ENCODE measurements around the gene MFAP3L. TPM values are rescaled to one million over a fixed set of nuclear protein-coding genes. Genes with fewer than 3 reads are reported as not detected.

Gene MFAP3L
- total RNA-seq, 1 donor from 2014 or later, result 6.3 TPM

DNA sequence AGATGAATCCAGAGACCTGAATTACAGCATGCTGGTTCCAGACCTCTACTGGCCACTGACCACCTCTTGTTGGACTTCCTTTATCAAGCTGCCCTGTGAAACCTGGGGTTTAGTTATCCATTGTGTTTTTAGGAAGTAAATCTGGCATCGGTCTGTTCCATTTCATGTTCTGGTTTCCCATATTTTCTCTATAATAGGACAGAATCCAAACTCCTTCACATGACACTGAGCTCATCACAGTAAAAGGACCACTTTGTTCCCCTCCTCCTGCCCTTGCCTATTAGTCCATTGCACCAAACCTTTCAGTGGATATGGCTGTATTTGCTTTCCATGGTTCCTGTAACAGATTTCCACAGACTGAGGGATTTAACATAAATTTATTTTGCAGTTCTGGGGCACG is 4.0 kb downstream of the MFAP3L start:
- Mint-ChIP-seq H3K27me3 (ENCODE audit: unreplicated experiment) (peaks cover 12% of the 10 kb centered on the region), H3K36me3 (ENCODE audit: low read depth, unreplicated experiment) (no peaks in the 10 kb centered on the region), H3K27ac (ENCODE audit: unreplicated experiment) (no peak overlapping the region), H3K4me1 (ENCODE audit: unreplicated experiment) (peaks cover 11% of the 10 kb centered on the region), H3K9me3 (ENCODE audit: unreplicated experiment) (no peaks in the 10 kb centered on the region), H3K4me3 (ENCODE audit: unreplicated experiment) (no peak overlapping the region)
- DNase-seq (ENCODE audit: low spot score), result no peak
- TF ChIP-seq, protein P1, sequence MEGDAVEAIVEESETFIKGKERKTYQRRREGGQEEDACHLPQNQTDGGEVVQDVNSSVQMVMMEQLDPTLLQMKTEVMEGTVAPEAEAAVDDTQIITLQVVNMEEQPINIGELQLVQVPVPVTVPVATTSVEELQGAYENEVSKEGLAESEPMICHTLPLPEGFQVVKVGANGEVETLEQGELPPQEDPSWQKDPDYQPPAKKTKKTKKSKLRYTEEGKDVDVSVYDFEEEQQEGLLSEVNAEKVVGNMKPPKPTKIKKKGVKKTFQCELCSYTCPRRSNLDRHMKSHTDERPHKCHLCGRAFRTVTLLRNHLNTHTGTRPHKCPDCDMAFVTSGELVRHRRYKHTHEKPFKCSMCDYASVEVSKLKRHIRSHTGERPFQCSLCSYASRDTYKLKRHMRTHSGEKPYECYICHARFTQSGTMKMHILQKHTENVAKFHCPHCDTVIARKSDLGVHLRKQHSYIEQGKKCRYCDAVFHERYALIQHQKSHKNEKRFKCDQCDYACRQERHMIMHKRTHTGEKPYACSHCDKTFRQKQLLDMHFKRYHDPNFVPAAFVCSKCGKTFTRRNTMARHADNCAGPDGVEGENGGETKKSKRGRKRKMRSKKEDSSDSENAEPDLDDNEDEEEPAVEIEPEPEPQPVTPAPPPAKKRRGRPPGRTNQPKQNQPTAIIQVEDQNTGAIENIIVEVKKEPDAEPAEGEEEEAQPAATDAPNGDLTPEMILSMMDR (IDR thresholded peaks at IDR 0.05; ENCODE audit: unreplicated experiment), result no peak

DNA sequence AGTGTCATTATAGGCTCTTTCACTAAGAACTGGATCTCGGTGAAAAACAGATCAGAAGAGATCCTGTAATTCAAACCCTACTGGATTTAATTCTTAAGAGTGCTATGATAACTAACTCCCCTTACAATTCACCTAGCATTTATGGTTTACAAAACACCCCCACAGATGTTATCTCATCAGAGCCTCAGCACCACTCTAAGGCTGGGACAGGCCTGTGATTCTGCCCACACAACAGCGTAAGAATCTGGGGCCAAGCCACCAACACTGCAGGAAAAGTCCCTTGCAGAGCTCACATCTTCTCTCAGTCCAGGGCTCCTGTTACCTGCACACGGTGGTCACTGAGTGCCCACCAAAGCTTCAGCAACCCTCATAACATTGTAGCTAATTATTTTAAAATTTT is 8.9 kb downstream of the MFAP3L start:
- Mint-ChIP-seq H3K36me3 (ENCODE audit: low read depth, unreplicated experiment) (no peaks in the 10 kb centered on the region), H3K27ac (ENCODE audit: unreplicated experiment) (no peak overlapping the region), H3K4me3 (ENCODE audit: unreplicated experiment) (no peak overlapping the region), H3K9me3 (ENCODE audit: unreplicated experiment) (no peaks in the 10 kb centered on the region), H3K4me1 (ENCODE audit: unreplicated experiment) (peaks cover 12% of the 10 kb centered on the region), H3K27me3 (ENCODE audit: unreplicated experiment) (peaks cover 2% of the 10 kb centered on the region)
- no peak for DNase-seq (ENCODE audit: low spot score)
- TF ChIP-seq, protein P1 (IDR thresholded peaks at IDR 0.05; ENCODE audit: unreplicated experiment), result no peak

DNA sequence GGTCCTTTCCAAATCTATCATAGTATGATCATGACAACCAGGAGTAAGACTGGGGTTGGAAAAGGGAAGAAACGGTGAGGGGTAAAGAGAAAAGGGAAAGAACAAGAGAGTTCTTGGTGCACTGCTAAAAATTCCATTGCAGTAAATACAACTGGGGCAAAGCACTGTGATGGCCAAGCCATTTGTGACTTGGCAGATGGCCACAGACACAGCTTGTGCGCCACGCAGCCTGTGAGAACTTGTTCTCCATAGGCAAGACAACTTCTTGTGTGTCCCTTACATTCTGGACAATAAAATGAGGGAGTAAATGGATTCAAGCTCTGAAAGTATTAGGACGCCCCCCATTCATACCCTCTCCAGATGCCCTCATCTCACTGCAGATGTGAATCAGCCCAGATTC is 10.9 kb downstream of the MFAP3L start:
- no peak overlapping the region for H3K27ac Mint-ChIP-seq (ENCODE audit: unreplicated experiment)
- H3K4me1 Mint-ChIP-seq (ENCODE audit: unreplicated experiment), result peaks cover 16% of the 10 kb centered on the region
- H3K27me3 Mint-ChIP-seq (ENCODE audit: unreplicated experiment), result peaks cover under 1% of the 10 kb centered on the region
- H3K9me3 Mint-ChIP-seq (ENCODE audit: unreplicated experiment), result no peaks in the 10 kb centered on the region
- no peaks in the 10 kb centered on the region for H3K36me3 Mint-ChIP-seq (ENCODE audit: low read depth, unreplicated experiment)
- DNase-seq (ENCODE audit: low spot score), result no peak
- TF ChIP-seq, protein P1 (IDR thresholded peaks at IDR 0.05; ENCODE audit: unreplicated experiment), result no peak
- H3K4me3 Mint-ChIP-seq (ENCODE audit: unreplicated experiment), result no peak overlapping the region

GRCh38 chr4:170014359-170015011 is 11.7 kb downstream of the MFAP3L start:
- no peak for DNase-seq (ENCODE audit: low spot score)
- peaks cover 11% of the 10 kb centered on the region for H3K4me1 Mint-ChIP-seq (ENCODE audit: unreplicated experiment)
- no peak overlapping the region for H3K4me3 Mint-ChIP-seq (ENCODE audit: unreplicated experiment)
- TF ChIP-seq, protein P1 (IDR thresholded peaks at IDR 0.05; ENCODE audit: unreplicated experiment), result no peak
- H3K36me3 Mint-ChIP-seq (ENCODE audit: low read depth, unreplicated experiment), result no peaks in the 10 kb centered on the region
- H3K27me3 Mint-ChIP-seq (ENCODE audit: unreplicated experiment), result peaks cover 1% of the 10 kb centered on the region
- H3K27ac Mint-ChIP-seq (ENCODE audit: unreplicated experiment), result no peak overlapping the region
- H3K9me3 Mint-ChIP-seq (ENCODE audit: unreplicated experiment), result no peaks in the 10 kb centered on the region

GRCh38 chr4:170012629-170012958 is 13.6 kb downstream of the MFAP3L start:
- no peaks in the 10 kb centered on the region for H3K36me3 Mint-ChIP-seq (ENCODE audit: low read depth, unreplicated experiment)
- H3K4me1 Mint-ChIP-seq (ENCODE audit: unreplicated experiment), result peaks cover 10% of the 10 kb centered on the region
- DNase-seq (ENCODE audit: low spot score), result no peak
- peaks cover 1% of the 10 kb centered on the region for H3K27me3 Mint-ChIP-seq (ENCODE audit: unreplicated experiment)
- no peak overlapping the region for H3K27ac Mint-ChIP-seq (ENCODE audit: unreplicated experiment)
- no peaks in the 10 kb centered on the region for H3K9me3 Mint-ChIP-seq (ENCODE audit: unreplicated experiment)
- TF ChIP-seq, protein P1 (IDR thresholded peaks at IDR 0.05; ENCODE audit: unreplicated experiment), result no peak
- H3K4me3 Mint-ChIP-seq (ENCODE audit: unreplicated experiment), result no peak overlapping the region
